Ureter (tissue), 1 donor: ENCODE measurements around the gene CCL25. TPM values are rescaled to one million over a fixed set of nuclear protein-coding genes. Genes with fewer than 3 reads are reported as not detected.
A peak's percentile ranks its signal among the peaks of the same experiment; 100 is the strongest.

Experiments used
- DNase-seq: peaks from one replicate; pipeline ENCODE4 v3.0.0-alpha.2; 2020; ENCODE audit warnings: low spot score
- total RNA-seq: library from RNA; stranded (reverse); gene quantifications from one replicate; pipeline ENCODE4 v1.2.4, GENCODE V29; 2023
- donor health status: DM: yes; HTN: yes; CAD: no.

The CCL25 gene
- total RNA-seq, 1 donor from 2014 or later, result not detected

GRCh38 chr19:8045872-8046568, 6.5 kb upstream of the CCL25 start:
- DNase-seq, result no peak

DNA sequence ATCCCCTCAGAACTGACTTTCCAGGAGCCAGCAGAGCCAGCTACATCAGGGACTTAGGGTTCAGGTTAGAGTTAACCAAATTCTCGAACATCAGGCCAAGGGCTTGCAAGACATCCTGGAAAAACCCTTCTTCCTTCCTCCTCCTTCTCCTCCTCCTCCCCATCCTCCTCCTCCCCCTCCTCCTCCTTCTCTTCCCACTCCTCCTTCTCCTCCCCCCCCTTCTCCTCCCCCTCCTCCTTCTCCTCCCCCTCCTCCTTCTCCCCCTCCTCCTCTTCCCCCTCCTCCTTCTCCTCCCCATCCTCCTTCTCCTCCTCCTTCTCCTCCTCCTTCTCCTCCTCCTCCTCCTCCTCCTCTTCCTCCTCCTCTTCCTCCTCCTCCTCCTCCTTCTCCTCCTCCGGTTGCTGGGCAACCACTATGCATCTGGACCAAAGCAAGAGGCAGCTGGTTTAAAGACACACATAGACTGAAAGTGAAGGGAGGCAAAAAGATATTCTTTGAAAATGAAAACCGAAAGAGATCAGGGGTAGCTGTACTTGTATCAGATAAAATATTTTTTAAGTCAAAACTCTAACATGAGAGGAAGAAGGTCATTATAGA, 5.9 kb upstream of the CCL25 start:
- DNase-seq, result no peak

- DNase-seq, result peak; percentile 89
Observed at GRCh38 chr19:8050274-8051096, 2.1 kb upstream of the CCL25 start.

GRCh38 chr19:8054169-8054568, 1.6 kb downstream of the CCL25 start:
- DNase-seq, result no peak

DNA sequence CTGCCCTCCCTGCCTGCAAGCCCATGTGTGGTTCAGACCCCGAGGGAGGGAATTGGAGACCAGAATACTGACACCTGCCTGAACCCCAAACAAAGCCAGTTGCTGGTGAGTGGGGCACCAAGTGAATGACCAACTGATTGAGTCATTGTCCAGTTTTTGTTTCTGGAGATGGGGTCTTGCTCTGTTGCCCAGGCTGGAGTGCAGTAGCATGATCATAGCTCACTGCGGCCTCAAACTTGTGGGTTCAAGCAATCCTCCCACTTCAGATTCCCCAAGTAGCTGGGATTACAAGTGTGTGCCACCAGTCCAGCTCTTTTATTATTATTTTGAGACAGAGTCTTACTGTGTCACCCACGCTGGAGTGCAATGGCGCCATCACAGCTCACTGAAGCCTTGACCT, 4.0 kb downstream of the CCL25 start:
- no peak for DNase-seq

DNA sequence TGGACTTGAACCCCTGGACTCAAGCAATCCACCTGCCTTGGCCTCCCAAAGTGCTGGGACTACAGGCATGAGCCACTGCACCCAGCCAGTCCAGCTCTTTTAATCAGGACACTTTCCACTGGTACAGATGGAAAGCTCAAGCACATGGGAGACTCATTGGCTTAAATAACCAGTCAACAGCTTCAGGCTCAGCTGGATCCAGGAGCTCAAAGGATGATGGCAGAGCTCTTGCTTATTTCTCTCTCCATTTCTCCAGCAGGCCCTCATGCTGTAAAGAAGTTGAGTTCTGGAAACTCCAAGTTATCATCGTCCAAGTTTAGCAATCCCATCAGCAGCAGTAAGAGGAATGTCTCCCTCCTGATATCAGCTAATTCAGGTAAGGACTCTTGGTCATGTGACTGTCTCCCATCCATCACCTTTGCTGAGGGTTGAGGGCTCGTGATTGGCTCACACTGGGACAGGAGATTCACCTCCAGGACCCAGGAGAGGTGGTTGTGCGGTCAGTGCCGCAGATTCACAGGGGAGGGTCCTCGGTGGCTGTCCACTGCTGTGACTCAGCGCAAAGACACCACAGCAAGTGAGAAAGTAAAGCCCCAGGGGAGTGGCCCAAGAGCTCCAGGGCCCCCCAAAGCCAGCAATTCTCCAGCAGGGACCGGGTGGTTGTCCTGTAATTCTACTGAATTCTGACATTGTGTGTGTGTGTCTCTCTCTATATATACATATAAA, 5.1 kb downstream of the CCL25 start:
- DNase-seq, result no peak

- no peak for DNase-seq
Observed at GRCh38 chr19:8064911-8065874, 12.6 kb downstream of the CCL25 start.

DNA sequence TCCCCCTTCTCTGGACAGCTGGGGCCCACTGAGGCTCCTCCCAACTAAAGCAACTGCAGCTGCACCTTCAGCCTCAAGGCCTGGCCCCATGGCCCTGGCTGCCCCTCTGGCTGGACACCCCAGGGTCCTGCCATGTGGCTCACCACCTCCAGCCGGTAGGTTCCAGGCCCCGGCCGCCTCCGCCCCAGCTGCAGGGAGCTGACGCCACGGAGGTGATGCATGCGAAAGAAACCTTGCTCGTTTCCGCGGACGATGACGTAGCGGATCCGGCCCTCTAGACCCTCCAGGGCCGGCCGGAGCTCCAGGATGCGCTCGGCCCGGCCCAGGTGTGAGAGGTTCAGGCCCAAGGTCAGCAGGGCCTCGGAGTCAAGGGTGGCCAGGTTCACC, 13.3 kb downstream of the CCL25 start:
- no peak for DNase-seq

DNA sequence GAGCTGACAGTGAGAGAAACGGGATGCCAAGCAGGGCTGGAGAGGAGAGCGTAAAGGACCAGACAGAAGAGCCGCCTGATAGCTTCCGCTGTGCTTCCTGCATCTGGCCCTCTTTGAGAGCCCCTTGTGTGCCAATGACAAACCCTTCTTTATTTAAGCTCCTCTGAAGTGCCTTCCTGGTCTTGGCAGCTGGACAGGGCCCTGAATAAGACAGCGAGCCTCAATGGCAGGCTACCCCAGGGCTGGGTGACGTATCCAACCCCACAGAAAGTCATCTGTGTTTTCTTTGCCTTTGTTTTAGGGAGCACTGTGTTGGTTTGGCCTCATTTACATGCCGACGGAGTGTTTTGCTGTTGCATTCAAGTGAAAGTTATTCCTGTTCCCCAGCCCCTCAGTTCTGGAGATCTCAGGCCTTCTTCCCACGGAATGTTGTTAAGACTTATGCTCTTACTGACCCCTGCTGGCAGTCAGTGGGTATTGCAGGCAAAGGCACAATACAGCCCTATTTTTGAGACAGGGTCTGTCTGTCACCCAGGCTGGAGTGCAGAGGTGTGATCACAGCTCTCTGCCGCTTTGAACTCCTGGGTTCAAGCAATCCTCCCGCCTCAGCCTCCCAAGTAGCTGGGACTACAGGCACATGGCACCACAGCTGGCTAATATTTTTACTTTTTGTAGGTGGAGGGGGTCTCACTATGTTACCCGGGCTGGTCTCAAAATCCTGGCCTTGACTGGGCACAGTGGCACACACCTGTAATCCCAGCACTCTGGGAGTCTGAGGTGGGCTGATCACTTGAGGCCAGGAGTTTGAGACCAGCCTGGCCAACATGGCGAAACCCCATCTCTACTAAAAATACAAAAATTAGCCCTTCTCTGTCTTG, 16.8 kb downstream of the CCL25 start:
- DNase-seq, result no peak

DNA sequence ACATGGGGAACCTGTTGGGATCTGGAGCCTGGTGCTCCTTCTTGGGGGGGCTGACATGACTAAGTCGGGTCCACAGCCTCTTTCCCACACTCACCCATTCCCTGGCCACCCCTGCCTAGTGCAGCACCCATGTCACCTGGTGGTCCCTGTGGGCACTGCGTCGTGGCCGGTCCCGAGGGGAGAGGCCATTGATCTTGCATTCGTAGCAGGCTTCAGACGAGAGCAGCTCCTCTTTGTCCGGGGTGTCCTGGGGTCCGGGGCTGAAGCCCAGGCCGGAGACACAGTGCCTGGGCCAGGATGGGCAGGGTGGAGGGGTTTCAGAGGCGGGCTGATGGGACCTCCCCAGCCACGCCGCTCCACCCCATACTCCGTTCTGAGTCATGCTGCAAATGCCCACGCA, 19.4 kb downstream of the CCL25 start:
- DNase-seq, result no peak

DNA sequence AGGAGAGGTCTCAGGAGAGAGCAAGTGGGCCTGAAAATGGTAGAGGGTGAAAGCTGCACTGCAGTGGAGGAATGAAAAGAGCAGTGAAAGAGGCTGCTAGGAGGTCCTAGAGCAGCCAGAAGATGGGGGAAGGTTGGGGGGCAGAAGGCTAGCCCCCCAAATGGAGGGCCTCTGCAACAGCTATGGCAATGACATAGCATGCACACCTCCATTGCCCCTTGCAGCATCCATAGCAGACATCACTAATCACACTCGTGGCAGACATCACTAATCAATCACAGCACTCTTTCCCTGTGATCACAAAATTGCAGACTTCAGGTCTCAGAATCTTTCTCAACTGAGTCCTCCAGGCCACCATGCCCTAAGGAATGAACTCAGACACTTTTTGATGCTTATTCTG, 21.9 kb downstream of the CCL25 start:
- DNase-seq, result no peak

DNA sequence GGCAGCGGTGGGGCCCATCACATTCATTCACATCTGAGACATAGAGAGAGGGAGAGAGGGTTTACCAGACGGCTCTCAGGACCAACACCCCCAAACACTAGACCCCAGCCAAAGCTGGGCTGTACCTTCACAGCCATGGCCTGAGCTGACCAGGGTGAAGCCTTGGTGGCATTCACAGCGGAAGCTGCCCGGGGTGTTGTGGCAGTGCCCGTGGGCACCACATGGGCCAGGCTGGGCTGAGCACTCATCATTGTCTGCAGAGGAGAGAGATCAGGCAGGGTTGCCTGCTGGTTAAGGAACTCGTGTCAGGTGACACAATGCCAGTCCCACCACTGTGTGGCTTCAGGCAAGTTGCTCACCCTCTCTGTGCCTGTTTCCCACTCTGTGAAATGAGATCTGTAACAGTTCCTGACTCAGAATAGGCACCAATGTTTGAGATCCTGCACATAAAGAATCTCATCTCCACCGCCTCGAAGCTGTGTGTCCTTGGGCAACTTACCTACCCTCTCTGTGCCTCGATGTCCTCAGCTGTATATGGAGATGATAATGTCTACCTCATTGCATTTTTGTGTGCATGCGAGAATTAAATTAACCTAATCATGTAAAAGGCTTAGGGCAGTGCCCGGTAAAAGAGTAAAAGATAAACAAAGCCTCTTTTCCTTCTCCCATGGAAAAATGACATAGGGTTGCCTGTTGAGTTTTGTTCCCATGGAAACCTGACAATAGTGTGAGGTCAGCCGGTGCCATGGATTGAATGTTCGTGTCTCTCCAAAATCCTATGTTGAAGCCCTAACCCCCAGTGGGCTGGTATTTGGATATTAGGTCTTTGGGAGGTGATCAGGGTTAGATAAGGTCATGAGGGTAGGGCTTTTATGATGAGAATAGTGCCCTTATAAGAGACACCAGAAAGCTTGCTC, 22.9 kb downstream of the CCL25 start:
- DNase-seq, result no peak

DNA sequence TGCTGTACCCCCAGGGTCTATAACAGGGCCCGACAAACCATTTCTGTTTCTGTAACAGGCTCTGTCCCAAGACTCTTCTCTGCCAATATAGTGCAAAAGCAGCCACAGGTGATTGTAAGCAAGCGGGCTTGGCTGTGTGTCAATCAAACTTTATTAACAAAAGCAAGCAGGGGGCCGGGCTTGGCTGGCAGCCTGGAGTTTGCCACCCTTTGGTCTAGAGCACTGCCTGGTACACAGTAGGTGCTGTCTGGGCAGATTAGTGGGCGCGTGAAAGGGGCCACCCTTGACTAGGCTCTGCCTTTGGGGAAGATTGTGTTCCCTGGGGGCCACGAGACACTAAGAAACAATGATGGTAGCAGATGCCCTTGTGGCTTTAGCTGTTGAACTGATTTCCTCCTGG, 27.4 kb downstream of the CCL25 start:
- DNase-seq, result no peak

- no peak for DNase-seq
Observed at GRCh38 chr19:8080832-8081231, 28.3 kb downstream of the CCL25 start.

GRCh38 chr19:8081569-8082550, 29.3 kb downstream of the CCL25 start:
- DNase-seq, result no peak

DNA sequence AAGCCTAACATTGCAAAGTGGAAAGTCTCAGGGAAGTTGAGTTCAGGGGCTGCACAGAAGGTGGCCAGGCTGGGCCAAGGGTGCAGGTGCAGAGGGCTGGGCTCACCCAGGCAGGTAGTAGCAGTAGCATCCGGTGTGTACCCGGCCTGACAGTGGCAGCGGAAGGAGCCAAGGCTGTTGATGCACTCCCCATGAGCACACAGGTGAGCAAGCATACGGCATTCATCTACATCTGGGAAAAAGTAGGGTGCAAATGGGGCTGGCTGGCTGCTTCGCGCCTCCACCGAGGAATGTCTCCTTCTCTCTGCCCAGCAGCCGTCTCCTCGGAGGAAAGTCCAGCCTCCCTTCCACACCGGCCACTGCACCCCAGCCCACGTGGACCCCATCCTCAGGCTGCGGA, 30.6 kb downstream of the CCL25 start:
- DNase-seq, result no peak

DNA sequence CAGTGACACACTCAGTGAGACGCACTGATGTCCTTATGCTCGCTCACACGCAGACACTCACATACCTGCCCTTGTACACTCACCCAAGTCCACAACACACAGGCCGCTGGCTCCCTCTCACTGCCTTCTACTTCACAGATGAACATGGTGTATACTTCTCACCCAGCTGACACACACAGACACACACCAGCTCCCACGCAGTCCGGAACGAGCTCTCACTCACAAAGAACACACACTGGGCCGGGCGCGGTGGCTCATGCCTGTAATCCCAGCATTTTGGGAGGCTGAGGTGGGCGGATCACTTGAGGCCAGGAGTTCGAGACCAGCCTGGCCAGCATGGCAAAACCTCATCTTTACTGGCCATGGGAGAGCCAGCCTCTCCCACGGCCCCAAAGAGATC, 31.6 kb downstream of the CCL25 start:
- no peak for DNase-seq
